Activated CD4-positive, alpha-beta T cell treated with anti-CD3 and anti-CD28 coated beads for 36 hours (primary cell): ENCODE results near the gene POLN. TPM values are rescaled to one million over a fixed set of nuclear protein-coding genes. Genes with fewer than 3 reads are reported as not detected.

Experiments used
- ATAC-seq: fragments of 200-7000 bp; cut with Tn5 transposase; one replicate; pipeline ENCODE4 v1.10.0; 2021; ENCODE audit warnings: mild to moderate bottlenecking, moderate library complexity
- CTCF ChIA-PET: fragments of 350-600 bp; sonication (Branson Sonifier 250); formaldehyde crosslinking; loops from one replicate; lab custom pipeline; 2021; ENCODE audit warnings: antibody characterized with exemption; lab: Charles Lee
- POLR2A ChIA-PET: fragments of 350-600 bp; sonication (Branson Sonifier 250); formaldehyde crosslinking; loops from one replicate; lab custom pipeline; 2021; ENCODE audit warnings: antibody characterized with exemption, inconsistent platforms; lab: Charles Lee
- DNase-seq: peaks from one replicate; pipeline ENCODE4 v3.0.0-alpha.2; 2020
- H3K27ac Mint-ChIP-seq: one replicate; pipeline ENCODE4 v1.8.0; 2021; ENCODE audit warnings: mixed read lengths
- H3K27me3 Mint-ChIP-seq: one replicate; pipeline ENCODE4 v1.8.0; 2021; ENCODE audit warnings: mixed read lengths
- H3K36me3 Mint-ChIP-seq: one replicate; pipeline ENCODE4 v1.8.0; 2021; ENCODE audit warnings: low read depth, mixed read lengths
- H3K4me1 Mint-ChIP-seq: one replicate; pipeline ENCODE4 v1.8.0; 2021; ENCODE audit warnings: mixed read lengths
- H3K4me3 Mint-ChIP-seq: one replicate; pipeline ENCODE4 v1.8.0; 2021; ENCODE audit warnings: mild to moderate bottlenecking, moderate library complexity, mixed read lengths
- H3K9me3 Mint-ChIP-seq: one replicate; pipeline ENCODE4 v1.8.0; 2021; ENCODE audit warnings: low read depth, mixed read lengths
- intact Hi-C, 2 experiments: fragments of 100-400 bp; cut with DNase I in 1 of 2; cut with micrococcal nuclease in 1 of 2; formaldehyde crosslinking; loops; one replicate each; pipeline versions ENCODE4 v1.14.2 to v1.15.1; 2022 to 2024; cut with DNase I, micrococcal nuclease
- total RNA-seq, 2 experiments: library from RNA; stranded (reverse); gene quantifications; one replicate each; pipeline ENCODE4 v1.2.3, GENCODE V29; 2021

Gene POLN
- total RNA-seq, 2 experiments from 2014 or later, result 2.3 to 3.2 TPM

DNA sequence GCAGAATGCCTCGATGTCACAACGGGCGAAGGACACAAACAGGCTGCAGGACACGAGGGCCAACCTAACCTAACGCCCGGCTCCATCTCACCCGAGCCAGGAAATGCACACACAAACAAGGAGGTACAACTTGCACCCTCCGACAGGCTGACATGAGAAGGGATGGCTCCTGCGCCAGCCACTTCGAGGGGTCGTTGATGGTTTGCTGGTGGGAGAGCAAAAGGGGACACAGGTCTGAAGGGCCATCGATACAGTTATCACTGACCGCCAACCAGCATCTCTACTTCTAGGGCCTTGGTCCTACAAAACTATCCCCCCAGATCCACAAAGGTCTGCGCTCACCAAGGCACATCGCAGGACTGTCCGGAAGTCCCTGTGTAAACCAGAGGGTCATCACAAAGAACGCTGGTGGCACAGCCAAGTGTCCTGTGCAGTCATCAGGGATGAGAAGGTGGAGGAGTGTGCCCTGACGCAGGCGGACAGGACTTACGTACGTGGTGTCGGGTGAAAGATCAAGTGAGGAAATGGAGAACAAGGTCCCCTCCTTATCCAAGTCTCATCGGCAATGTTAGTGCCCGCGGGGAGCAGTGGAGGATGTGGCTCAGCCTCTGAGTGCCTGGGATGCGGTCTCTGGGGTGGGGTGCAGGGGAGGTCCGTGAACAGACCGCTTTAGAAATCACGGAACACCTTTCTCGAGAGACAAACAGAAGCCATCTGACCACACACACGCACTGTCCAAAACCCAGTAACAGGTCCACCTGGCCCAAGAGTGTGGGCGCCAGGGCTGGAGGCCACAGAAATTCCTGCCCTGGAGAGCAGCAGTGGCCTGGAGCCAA, 13.0 kb upstream of the POLN start:
- ATAC-seq (no peak), DNase-seq (no peak)
- Mint-ChIP-seq H3K36me3 (no peaks in the 10 kb centered on the region), H3K27me3 (no peaks in the 10 kb centered on the region), H3K4me1 (no peaks in the 10 kb centered on the region), H3K27ac (no peak overlapping the region), H3K9me3 (no peaks in the 10 kb centered on the region), H3K4me3 (no peak overlapping the region)
- intact Hi-C loops, result no loop called here
- ChIA-PET POLR2A (no interaction called here), CTCF (interaction anchor here (0.6 to 1.5 kb wide), 3 partner anchors 14 to 29 kb away, joined by 3 to 7 read pairs (median 4); no protein-coding TSS in a partner anchor)

DNA sequence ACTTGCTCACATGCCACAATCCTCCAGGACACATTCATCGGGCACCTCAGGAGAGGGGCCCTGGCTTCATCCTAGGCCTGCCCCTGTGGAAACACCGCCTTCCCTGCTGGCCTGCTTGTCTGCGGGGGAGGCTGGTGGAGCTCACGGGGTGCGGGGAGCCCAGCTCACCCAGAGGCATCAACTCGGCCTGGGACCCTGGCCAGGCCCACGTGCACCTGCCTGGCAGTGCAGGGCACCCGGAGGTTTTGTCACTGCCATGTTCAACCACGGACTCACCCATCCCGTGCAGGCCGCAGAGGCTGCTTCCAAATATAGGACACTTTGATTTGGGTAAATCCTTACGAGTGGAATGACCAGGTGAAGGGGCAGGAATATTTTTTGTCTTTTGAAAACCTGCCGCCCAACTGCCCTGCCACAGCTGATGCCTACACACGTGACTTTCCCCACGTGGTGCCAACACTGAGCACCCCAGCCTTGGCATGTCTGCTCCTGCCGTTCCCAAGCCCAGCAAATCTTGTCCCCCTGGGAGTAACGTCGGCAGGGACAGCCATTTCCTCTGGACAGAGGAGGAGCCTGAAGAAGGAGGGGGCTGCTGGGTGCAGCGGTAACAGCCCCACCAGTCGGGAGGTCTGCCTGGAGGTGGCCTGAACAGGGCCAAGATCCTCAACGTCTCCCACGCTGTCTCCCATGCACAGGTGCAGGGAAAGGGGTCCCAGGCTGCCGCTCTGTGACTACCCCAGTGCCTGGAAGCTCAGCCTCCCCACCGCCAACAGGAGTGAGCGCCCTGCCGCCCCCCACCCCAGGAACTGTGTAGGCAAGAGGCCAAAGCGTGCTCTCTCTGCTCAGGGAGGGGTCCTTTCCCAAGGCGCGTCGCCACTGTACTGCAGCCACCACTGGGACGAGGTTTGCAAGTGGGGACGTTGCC, 11.5 kb upstream of the POLN start:
- ATAC-seq (no peak), DNase-seq (no peak)
- no peak overlapping the region for H3K27ac Mint-ChIP-seq
- intact Hi-C loops, result no loop called here
- H3K4me1 Mint-ChIP-seq, result no peaks in the 10 kb centered on the region
- ChIA-PET POLR2A (no interaction called here), CTCF (no interaction called here)
- no peak overlapping the region for H3K4me3 Mint-ChIP-seq
- no peaks in the 10 kb centered on the region for H3K27me3 Mint-ChIP-seq
- no peaks in the 10 kb centered on the region for H3K36me3 Mint-ChIP-seq
- no peaks in the 10 kb centered on the region for H3K9me3 Mint-ChIP-seq

- Mint-ChIP-seq H3K9me3 (no peaks in the 10 kb centered on the region), H3K4me1 (no peaks in the 10 kb centered on the region), H3K27me3 (no peaks in the 10 kb centered on the region), H3K4me3 (no peak overlapping the region), H3K36me3 (no peaks in the 10 kb centered on the region), H3K27ac (no peak overlapping the region)
- ATAC-seq (no peak), DNase-seq (no peak)
- ChIA-PET POLR2A (no interaction called here), CTCF (no interaction called here)
- intact Hi-C loops, result no loop called here
These were observed 10.7 kb upstream of the POLN start for GRCh38 chr4:2252530-2253091.

DNA sequence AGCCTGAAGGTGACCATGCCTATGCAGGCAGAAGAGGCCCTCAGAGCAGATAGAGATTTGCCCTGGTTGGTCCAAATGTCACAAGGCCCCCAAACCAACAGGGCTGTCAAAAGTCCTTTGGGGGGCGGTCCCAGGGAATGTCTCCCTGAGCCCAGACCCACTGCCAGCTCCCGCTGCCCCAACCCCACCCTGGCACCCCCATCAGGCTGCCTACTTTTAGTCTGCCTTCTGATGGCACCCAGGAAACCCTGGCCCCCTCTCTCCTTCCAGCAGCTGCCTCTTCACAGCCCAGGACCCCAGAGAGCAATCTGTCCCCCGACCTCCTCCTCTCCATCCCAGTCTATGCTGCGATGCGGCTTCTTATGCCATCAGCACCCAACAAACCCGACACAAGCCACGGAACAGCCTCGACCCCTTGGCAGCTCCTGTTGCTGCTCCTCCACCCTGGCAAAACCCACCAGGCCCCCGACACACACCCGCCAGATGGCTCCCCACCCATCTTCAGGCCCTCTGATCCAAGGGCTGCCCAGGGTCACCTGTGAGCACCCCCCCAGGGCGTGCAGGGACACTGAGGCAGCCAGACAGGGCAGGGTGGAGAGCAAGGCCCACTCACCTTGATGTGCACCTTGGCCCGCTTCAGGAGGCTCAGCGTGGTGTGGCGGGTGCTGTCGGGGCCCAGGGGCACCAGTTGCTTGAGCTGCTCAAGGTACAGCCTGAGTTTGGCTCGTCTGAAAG, 10.0 kb upstream of the POLN start:
- CTCF ChIA-PET, result interaction anchor here (0.6 to 2.6 kb wide), 2 partner anchors 32 to 37 kb away, joined by 3 to 9 read pairs; no protein-coding TSS in a partner anchor
- Mint-ChIP-seq H3K36me3 (no peaks in the 10 kb centered on the region), H3K4me3 (no peak overlapping the region), H3K27me3 (no peaks in the 10 kb centered on the region), H3K27ac (no peak overlapping the region), H3K9me3 (no peaks in the 10 kb centered on the region), H3K4me1 (no peaks in the 10 kb centered on the region)
- intact Hi-C loops, result no loop called here
- ATAC-seq (no peak), DNase-seq (peak; percentile 2)
- POLR2A ChIA-PET, result no interaction called here

- ChIA-PET CTCF (interaction anchor here (0.6 to 2.6 kb wide), 2 partner anchors 31 to 36 kb away, joined by 3 to 9 read pairs; no protein-coding TSS in a partner anchor), POLR2A (no interaction called here)
- DNase-seq, result peak; percentile 3
These were observed 9.3 kb upstream of the POLN start for GRCh38 chr4:2251073-2251794.

DNA sequence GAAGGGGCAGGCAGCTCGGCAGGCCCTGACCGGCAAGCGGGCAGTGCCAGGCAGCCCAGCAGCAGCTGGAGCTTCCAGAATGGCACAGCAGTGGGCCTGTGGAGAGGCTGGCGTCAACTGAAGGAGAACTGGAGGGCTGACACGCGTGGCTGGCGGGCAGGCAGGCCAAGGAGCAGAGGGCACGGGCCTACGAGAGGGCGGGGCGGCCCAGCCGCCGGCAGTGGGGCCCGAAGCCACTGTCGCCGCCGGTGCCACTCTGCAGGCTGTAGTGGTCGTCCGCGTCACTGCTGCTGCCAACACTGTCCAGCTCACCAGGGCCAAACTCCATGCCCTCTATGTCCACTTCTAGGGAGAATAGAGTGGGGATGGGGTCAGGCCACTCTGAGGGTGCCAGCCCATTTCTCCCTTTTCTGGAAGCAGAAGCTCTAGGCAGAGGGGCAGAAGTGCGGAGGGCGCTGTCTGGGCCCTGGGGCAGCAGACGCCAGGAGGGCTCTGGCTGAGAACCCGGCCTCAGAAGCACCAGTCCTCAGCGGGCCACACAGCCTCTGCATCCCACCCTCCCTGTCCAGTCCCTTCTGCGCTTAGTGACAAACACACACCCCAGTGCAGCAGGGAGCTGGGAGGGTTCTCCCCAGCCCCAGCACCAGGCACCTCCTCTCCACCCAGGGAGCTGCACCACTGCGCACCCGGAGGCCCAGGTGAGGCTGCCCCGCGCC, 8.6 kb upstream of the POLN start:
- CTCF ChIA-PET, result interaction anchor here (2.6 kb wide), 1 partner anchor 30 kb away, joined by 9 read pairs; no protein-coding TSS in a partner anchor
- Mint-ChIP-seq H3K36me3 (no peaks in the 10 kb centered on the region), H3K27me3 (no peaks in the 10 kb centered on the region), H3K4me3 (no peak overlapping the region), H3K4me1 (peaks cover 1% of the 10 kb centered on the region), H3K9me3 (no peaks in the 10 kb centered on the region), H3K27ac (no peak overlapping the region)
- ATAC-seq (no peak), DNase-seq (peak; percentile 0)
- intact Hi-C loops, result no loop called here
- POLR2A ChIA-PET, result no interaction called here

More at GRCh38 chr4:2251073-2251794, 9.3 kb upstream of the POLN start:
- ATAC-seq, result no peak
- Mint-ChIP-seq H3K36me3 (no peaks in the 10 kb centered on the region), H3K9me3 (no peaks in the 10 kb centered on the region), H3K27me3 (no peaks in the 10 kb centered on the region), H3K27ac (no peak overlapping the region), H3K4me3 (no peak overlapping the region), H3K4me1 (no peaks in the 10 kb centered on the region)
- intact Hi-C loops, result no loop called here

DNA sequence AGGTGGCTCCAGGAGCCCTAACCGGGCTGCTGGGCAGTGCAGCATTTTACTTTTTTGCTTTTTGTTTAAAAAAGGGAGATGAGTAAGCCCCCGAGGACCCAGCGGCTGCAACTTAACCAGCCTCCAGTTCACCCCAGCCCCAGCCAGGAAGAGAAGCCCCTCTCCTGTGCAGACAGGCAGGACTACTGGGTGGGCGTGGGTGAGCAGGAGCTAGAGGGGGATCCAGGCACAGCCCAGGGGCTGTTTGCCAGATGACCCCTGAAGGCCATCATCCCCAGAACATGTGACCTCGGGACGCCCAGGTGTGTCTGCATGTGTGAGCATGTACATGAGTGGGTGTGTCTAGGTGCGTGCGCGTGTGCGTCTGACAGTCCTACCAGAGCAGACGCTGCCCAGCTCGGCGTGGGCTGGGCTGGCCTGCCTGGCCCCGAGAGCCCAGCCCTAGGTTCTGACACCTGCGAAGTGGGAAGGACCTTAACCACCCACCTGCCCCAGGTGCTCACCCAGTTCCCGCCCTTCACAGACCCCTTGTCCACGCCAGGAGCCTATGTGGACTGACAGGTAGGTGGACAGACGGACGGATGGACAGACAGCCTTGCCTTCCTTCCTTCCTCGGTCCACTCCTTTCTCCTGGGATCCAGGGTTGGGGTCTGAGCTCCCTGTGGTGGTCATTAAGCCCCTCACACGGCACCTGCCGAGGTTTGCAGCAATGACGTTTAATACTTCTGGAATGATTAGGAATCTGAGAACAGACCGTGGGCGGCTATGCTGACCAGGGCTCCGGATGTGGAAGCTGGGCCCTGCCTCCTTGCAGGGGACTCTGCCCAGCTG, 7.8 kb upstream of the POLN start:
- Mint-ChIP-seq H3K36me3 (no peaks in the 10 kb centered on the region), H3K4me1 (peaks cover 9% of the 10 kb centered on the region), H3K9me3 (no peaks in the 10 kb centered on the region), H3K27me3 (no peaks in the 10 kb centered on the region), H3K27ac (no peak overlapping the region), H3K4me3 (no peak overlapping the region)
- ChIA-PET POLR2A (no interaction called here), CTCF (interaction anchor here (0.6 to 2.6 kb wide), 4 partner anchors 12 to 307 kb away, joined by 3 to 9 read pairs (median 4); partner anchors contain the start of gene MXD4)
- ATAC-seq (no peak), DNase-seq (no peak)
- intact Hi-C loops, result no loop called here

GRCh38 chr4:2248821-2249261, 6.9 kb upstream of the POLN start:
- Mint-ChIP-seq H3K27me3 (no peaks in the 10 kb centered on the region), H3K27ac (no peak overlapping the region), H3K9me3 (no peaks in the 10 kb centered on the region), H3K4me1 (peaks cover 12% of the 10 kb centered on the region), H3K4me3 (no peak overlapping the region), H3K36me3 (no peaks in the 10 kb centered on the region)
- DNase-seq (peak; percentile 3), ATAC-seq (no peak)
- POLR2A ChIA-PET, result no interaction called here
- CTCF ChIA-PET, result interaction anchor here (0.6 to 1.1 kb wide), 3 partner anchors 13 to 307 kb away, joined by 3 to 4 read pairs (median 3); partner anchors contain the start of gene MXD4
- intact Hi-C loops, result no loop called here

DNA sequence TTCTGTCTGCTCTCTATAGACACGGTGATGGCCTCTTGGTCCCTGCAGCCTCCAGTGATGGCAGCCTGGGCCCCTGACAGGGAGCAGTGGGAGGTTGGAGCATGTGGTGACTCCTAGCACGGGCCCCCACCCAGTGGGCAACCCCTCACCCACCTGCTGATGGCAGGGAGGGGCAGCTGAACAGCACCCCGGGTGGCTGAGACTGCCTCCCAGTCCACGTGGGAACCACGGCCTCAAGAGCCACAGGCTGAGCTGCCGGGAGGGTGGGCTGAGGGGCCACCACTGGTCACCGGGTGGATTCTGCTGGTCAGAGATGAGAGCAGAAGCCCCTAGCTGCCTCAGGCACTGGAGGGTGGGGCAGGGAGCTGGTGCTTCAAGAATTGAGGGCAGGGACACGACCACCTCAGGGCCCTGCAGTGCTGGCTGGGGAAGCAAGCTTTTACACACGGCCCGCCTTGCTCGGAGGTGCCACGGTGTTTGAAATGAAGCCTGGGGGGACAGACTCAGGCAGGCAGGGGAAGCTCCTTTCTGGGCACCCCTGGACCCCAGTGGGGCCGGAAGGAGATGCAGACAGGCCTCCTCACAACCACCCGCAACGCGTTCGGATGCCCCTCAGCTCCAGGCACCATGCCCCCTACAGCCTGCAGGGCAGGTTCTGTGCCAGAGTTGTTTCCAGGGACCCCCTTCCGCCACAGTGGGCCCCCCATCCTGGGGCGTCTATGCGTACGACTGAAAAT, 6.3 kb upstream of the POLN start:
- ChIA-PET POLR2A (no interaction called here), CTCF (interaction anchor here (1.1 kb wide), 1 partner anchor 14 kb away, joined by 3 read pairs; the partner anchor contains the start of gene MXD4)
- Mint-ChIP-seq H3K9me3 (no peaks in the 10 kb centered on the region), H3K36me3 (no peaks in the 10 kb centered on the region), H3K4me3 (no peak overlapping the region), H3K27me3 (no peaks in the 10 kb centered on the region), H3K27ac (no peak overlapping the region), H3K4me1 (peaks cover 17% of the 10 kb centered on the region)
- peak; percentile 3 for DNase-seq
- intact Hi-C loops, result no loop called here
- no peak for ATAC-seq
